GM12878 (cell line): ENCODE measurements around the gene PPP1R3G. TPM values are rescaled to one million over a fixed set of nuclear protein-coding genes. Genes with fewer than 3 reads are reported as not detected.

Experiments used
- ATAC-seq: fragments of 200-7000 bp; cut with Tn5 transposase; 3 replicates; pipeline ENCODE4 v1.9.1; 2020; ENCODE audit warnings: mild to moderate bottlenecking, moderate library complexity
- BruUV-seq: library from RNA; stranded (reverse); fragments of 400-500 nt; replicated peaks from 2 replicates; lab custom pipeline; 2021; lab: Mats Ljungman, UMichigan
- CTCF ChIA-PET: fragments of 300-600 bp; sonication (Branson Sonifier 250); formaldehyde crosslinking; extraction: SDS; loops from one replicate; lab custom pipeline; 2021; ENCODE audit warnings: inconsistent platforms; lab: Yijun Ruan, JAX
- POLR2A ChIA-PET: fragments of 350-600 bp; formaldehyde crosslinking; extraction: SDS; loops from one replicate; lab custom pipeline; 2021; ENCODE audit warnings: inconsistent platforms; lab: Charles Lee
- RAD21 ChIA-PET: fragments of 300-600 bp; sonication (Branson Sonifier 250); formaldehyde crosslinking; loops from one replicate; lab custom pipeline; 2023; ENCODE audit warnings: antibody characterized with exemption; ENCODE audit not compliant: unreplicated experiment; lab: Charles Lee
- SMC1A ChIA-PET: fragments of 300-600 bp; sonication (Branson Sonifier 250); formaldehyde crosslinking; loops from one replicate; lab custom pipeline; 2023; ENCODE audit not compliant: unreplicated experiment, uncharacterized antibody; lab: Charles Lee
- DNase-seq: peaks from one replicate; pipeline ENCODE4 v3.0.0-alpha.2; 2011; ENCODE audit warnings: low read depth, low spot score
- FAIRE-seq: peaks from 3 replicates; lab custom pipeline; 2011; peaks lifted over from hg19 to GRCh38; lab: Jason Lieb, UNC
- H2AFZ ChIP-seq: 2 replicates; pipeline ENCODE4 v1.6.0; 2011; ENCODE audit warnings: low read depth, low read length, control low read depth; ENCODE audit not compliant: control insufficient read depth
- H3K27ac ChIP-seq: 2 replicates; pipeline ENCODE4 v1.5.1; 2011; ENCODE audit warnings: control low read depth; ENCODE audit not compliant: control insufficient read depth, insufficient read depth
- H3K27me3 ChIP-seq, 2 experiments: replicated peaks in 1 of 2; 2 replicates each; pipeline versions ENCODE4 v1.6.0 to v1.6.1; 2011; ENCODE audit warnings: low read length in 1 of 2; ENCODE audit not compliant: control insufficient read depth in 2 of 2, insufficient read depth in 2 of 2
- H3K36me3 ChIP-seq, 2 experiments: 2 replicates each; pipeline ENCODE4 v1.5.1; 2011; ENCODE audit warnings: low read length in 1 of 2; ENCODE audit not compliant: control insufficient read depth in 2 of 2, insufficient read depth in 2 of 2
- H3K4me1 ChIP-seq: 2 replicates; pipeline ENCODE4 v1.6.1; 2011; ENCODE audit warnings: mild to moderate bottlenecking, low read length, moderate library complexity, mixed read lengths; ENCODE audit not compliant: control insufficient read depth, insufficient read depth
- H3K4me2 ChIP-seq: 2 replicates; pipeline ENCODE4 v1.6.0; 2011; ENCODE audit warnings: control low read depth; ENCODE audit not compliant: control insufficient read depth, insufficient read depth
- H3K4me3 ChIP-seq: fragments of 200-600 bp; sonication (generic); 2 replicates; pipeline ENCODE4 v1.5.1; 2016
- H3K79me2 ChIP-seq: 2 replicates; pipeline ENCODE4 v1.6.0; 2011; ENCODE audit warnings: low read length; ENCODE audit not compliant: control insufficient read depth, insufficient read depth
- H3K9ac ChIP-seq: 2 replicates; pipeline ENCODE4 v1.8.0; 2011; ENCODE audit warnings: low read length, control low read depth, mixed read lengths; ENCODE audit not compliant: control insufficient read depth, insufficient read depth
- H3K9me3 ChIP-seq: replicated peaks from 3 replicates; pipeline ENCODE4 v1.5.1; 2011; ENCODE audit warnings: mild to moderate bottlenecking, low read length; ENCODE audit not compliant: control insufficient read depth, insufficient read depth
- H4K20me1 ChIP-seq: 2 replicates; pipeline ENCODE4 v1.6.0; 2011; ENCODE audit not compliant: control insufficient read depth, insufficient read depth
- BACH1 ChIP-seq: fragments of 450-650 bp; IDR thresholded peaks from 2 replicates; pipeline ENCODE4 v1.6.1; 2017; ENCODE audit warnings: mild to moderate bottlenecking, borderline replicate concordance
- CBFB ChIP-seq: IDR thresholded peaks from 2 replicates; pipeline ENCODE4 v1.6.1; 2016; ENCODE audit warnings: antibody characterized with exemption, low read depth
- CHD4 ChIP-seq: fragments of 200-600 bp; sonication (generic); IDR thresholded peaks from 2 replicates; pipeline ENCODE4 v1.6.1; 2016; ENCODE audit warnings: mild to moderate bottlenecking
- EED ChIP-seq: sonication (generic); IDR thresholded peaks from 2 replicates; pipeline ENCODE4 v1.6.1; 2016; ENCODE audit warnings: antibody characterized with exemption, low read depth
- NR2C2 ChIP-seq: IDR thresholded peaks from 2 replicates; pipeline ENCODE4 v1.6.1; 2011; ENCODE audit warnings: borderline replicate concordance, low read depth; ENCODE audit not compliant: control insufficient read depth, insufficient read length
- SPI1 ChIP-seq: IDR thresholded peaks from 2 replicates; pipeline ENCODE4 v1.6.1; 2011; ENCODE audit warnings: low read depth, mild to moderate bottlenecking, low read length, moderate library complexity, borderline replicate concordance; ENCODE audit not compliant: insufficient read depth
- SRF ChIP-seq, 2 experiments: IDR thresholded peaks; 2 replicates each; pipeline ENCODE4 v1.6.1; 2011; ENCODE audit warnings: low read depth in 2 of 2, low read length in 2 of 2, mild to moderate bottlenecking in 1 of 2, moderate library complexity in 1 of 2
- SUZ12 ChIP-seq: fragments of 200-600 bp; sonication (generic); IDR thresholded peaks from one replicate; pipeline ENCODE4 v1.6.1; 2018; ENCODE audit warnings: antibody characterized with exemption, mild to moderate bottlenecking; ENCODE audit not compliant: unreplicated experiment
- TBL1XR1 ChIP-seq: IDR thresholded peaks from 2 replicates; pipeline ENCODE4 v1.6.1; 2012; ENCODE audit warnings: low read depth, low read length, improper control_type of control experiment
- TCF3 ChIP-seq: IDR thresholded peaks from 2 replicates; pipeline ENCODE4 v1.6.1; 2012; ENCODE audit warnings: low read depth, mild to moderate bottlenecking, low read length, borderline replicate concordance; ENCODE audit not compliant: insufficient read depth
- ZNF207 ChIP-seq: fragments of 450-650 bp; IDR thresholded peaks from 2 replicates; pipeline ENCODE4 v1.6.1; 2014; ENCODE audit warnings: antibody characterized with exemption, mild to moderate bottlenecking, borderline replicate concordance
- ZNF24 ChIP-seq: fragments of 450-650 bp; IDR thresholded peaks from 2 replicates; pipeline ENCODE4 v1.6.1; 2017; ENCODE audit warnings: antibody characterized with exemption, mild to moderate bottlenecking
- WGBS: methylation state at CpG from one replicate; pipeline ENCODE4 v1.1.6; 2016; ENCODE audit warnings: low lambda C conversion rate; ENCODE audit not compliant: insufficient replicate concordance, insufficient coverage; ENCODE audit errors: missing lambda C conversion rate; 5-methylcytosine and 5-hydroxymethylcytosine counted together
- in situ Hi-C: fragments of 300-500 bp; cut with MboI; formaldehyde crosslinking; loops from 9 replicates; pipeline ENCODE4 v1.14.3; 2018; ENCODE audit warnings: mixed read lengths
- intact Hi-C: fragments of 100-400 bp; cut with micrococcal nuclease; formaldehyde crosslinking; loops from one replicate; pipeline ENCODE4 v1.14.2; 2022; ENCODE audit not compliant: unreplicated experiment
- polyA plus RNA-seq, 11 experiments: library from polyadenylated mRNA; depleted of rRNA in 4 of 11; unstranded in 6 of 11; stranded (reverse) in 5 of 11; fragments of >200 nt; fragmentation: Nextera tagmentation in 4 of 11; fragmentation: Illumina TruSeq in 1 of 11; extraction: Ambion mirVana in 4 of 11; extraction: Trizol in 1 of 11; gene quantifications; 1 replicate in 1 of 11; 2 replicates in 10 of 11; pipeline versions ENCODE4 v1.2.1 to v1.2.3, GENCODE V29; 2011 to 2016; ENCODE audit warnings: inconsistent platforms in 2 of 11, missing spikeins in 2 of 11, low read depth in 1 of 11
- total RNA-seq, 4 experiments: library from RNA; depleted of rRNA in 3 of 4; stranded (reverse); fragments of >200 nt in 3 of 4; fragmentation: Illumina TruSeq in 1 of 4; extraction: Trizol in 1 of 4; gene quantifications; 2 replicates each; pipeline versions ENCODE4 v1.2.1 to v1.2.3, GENCODE V29; 2013 to 2021
- TF ChIP-seq, protein P1 (sequence below): IDR thresholded peaks from 2 replicates; pipeline ENCODE4 v1.6.1; 2012; ENCODE audit warnings: low read depth, low read length, improper control_type of control experiment
- TF ChIP-seq, protein P2 (sequence below): IDR thresholded peaks from 2 replicates; pipeline ENCODE4 v1.6.1; 2012; ENCODE audit warnings: mild to moderate bottlenecking, low read depth, low read length

Gene PPP1R3G
- total and polyA plus RNA-seq, 10 of the 15 experiments (the other 5 are each of a cell fraction or from before 2014, with no cell fraction given): 0.01 to 0.10 (median 0.04) TPM; not detected in 4

DNA sequence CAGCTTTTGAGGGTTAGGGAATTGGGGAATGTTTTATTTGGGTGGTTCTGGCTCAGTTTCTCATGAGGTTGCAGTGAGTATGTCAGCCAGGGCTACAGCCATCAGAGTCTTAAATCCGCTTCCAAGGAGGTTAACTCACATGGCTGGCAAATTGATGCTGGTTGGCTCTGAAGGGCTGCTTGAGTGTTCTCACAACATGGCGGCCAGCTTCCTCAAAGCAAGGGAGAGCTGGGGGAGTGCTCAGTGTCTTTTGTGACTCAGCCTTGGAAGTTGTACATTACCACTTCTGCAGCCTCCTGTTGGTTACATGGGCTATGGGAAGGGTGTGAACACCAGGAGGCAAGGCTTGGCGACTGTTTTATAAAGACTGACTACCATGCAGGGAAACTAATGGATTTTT, 17.8 kb upstream of the PPP1R3G start (continued):
- TF ChIP-seq SPI1 (no peak), SUZ12 (no peak), TBL1XR1 (no peak), TCF3 (no peak), EED (no peak), ZNF24 (no peak), SRF (IDR thresholded peaks at IDR 0.05; ENCODE audit: low read depth in 2 of 2, low read length in 2 of 2) (no peak)
- TF ChIP-seq, protein P1, sequence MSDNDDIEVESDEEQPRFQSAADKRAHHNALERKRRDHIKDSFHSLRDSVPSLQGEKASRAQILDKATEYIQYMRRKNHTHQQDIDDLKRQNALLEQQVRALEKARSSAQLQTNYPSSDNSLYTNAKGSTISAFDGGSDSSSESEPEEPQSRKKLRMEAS: no peak

DNA sequence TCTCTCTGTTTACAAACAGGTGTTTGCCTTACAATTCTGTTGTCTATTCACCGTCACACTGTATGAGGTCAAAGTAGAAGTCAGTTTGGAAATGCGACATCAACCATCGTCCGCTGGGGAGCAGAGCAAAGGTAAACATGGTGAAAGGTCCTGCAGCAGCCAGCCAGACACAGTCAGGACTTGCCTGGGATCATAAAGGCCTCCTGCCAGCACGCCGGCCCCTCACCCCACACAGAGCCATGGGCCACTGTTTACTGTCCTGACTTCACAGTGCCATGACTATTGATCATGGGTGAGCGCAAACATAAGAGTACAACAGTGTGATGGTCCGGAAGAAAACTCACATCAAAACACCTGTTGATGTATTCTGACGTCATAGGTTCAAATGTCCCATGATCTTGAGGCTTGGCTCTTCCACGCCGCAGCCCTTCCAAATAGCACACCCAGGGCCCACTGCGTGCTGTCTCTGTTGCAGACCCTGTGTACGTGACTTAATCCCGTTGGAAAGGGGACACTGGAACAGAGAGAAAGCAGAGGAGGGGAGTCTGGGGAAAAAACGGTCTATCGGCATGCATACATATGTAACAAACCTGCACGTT, 16.9 kb upstream of the PPP1R3G start:
- intact Hi-C loops: no loop called here

More for the DNA sequence above, 16.9 kb upstream of the PPP1R3G start:
- Histone ChIP-seq H3K79me2 (no peaks in the 10 kb centered on the region), H3K9ac (no peak overlapping the region), H3K27ac (no peak overlapping the region), H4K20me1 (no peaks in the 10 kb centered on the region)
- in situ Hi-C loops: no loop called here
- no peak for DNase-seq
- TF ChIP-seq BACH1 (no peak), NR2C2 (no peak), CBFB (no peak), ZNF207 (no peak), CHD4 (no peak)
- TF ChIP-seq, protein P2, sequence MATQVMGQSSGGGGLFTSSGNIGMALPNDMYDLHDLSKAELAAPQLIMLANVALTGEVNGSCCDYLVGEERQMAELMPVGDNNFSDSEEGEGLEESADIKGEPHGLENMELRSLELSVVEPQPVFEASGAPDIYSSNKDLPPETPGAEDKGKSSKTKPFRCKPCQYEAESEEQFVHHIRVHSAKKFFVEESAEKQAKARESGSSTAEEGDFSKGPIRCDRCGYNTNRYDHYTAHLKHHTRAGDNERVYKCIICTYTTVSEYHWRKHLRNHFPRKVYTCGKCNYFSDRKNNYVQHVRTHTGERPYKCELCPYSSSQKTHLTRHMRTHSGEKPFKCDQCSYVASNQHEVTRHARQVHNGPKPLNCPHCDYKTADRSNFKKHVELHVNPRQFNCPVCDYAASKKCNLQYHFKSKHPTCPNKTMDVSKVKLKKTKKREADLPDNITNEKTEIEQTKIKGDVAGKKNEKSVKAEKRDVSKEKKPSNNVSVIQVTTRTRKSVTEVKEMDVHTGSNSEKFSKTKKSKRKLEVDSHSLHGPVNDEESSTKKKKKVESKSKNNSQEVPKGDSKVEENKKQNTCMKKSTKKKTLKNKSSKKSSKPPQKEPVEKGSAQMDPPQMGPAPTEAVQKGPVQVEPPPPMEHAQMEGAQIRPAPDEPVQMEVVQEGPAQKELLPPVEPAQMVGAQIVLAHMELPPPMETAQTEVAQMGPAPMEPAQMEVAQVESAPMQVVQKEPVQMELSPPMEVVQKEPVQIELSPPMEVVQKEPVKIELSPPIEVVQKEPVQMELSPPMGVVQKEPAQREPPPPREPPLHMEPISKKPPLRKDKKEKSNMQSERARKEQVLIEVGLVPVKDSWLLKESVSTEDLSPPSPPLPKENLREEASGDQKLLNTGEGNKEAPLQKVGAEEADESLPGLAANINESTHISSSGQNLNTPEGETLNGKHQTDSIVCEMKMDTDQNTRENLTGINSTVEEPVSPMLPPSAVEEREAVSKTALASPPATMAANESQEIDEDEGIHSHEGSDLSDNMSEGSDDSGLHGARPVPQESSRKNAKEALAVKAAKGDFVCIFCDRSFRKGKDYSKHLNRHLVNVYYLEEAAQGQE: no peak
- TF ChIP-seq, all 136 proteins: peak for 0
- ATAC-seq (no peak), FAIRE-seq (no peak)
- Histone ChIP-seq H2AFZ (no peak overlapping the region), H3K27me3 (no peaks in the 10 kb centered on the region), H3K36me3 (no peaks in the 10 kb centered on the region), H3K4me3 (no peak overlapping the region), H3K9me3 (no peaks in the 10 kb centered on the region; the same call in 1 of the 3 replicates), H3K4me2 (no peak overlapping the region), H3K4me1 (peaks cover 5% of the 10 kb centered on the region)
- WGBS: 78% methylated on average over 17 of the region's 17 CpGs
- ChIA-PET POLR2A (no interaction called here), SMC1A (no interaction called here), CTCF (no interaction called here), RAD21 (no interaction called here)
- no TSS peak for BruUV-seq
